GM19395 (cell line): ENCODE data around the gene ABCA1.
"Not testable (repeated sequence)": the region's sequence is repeated elsewhere in the genome, so short reads cannot be mapped to it uniquely, and the experiment has no call there.

Source experiments
- ATAC-seq: cut with Tn5 transposase; IDR thresholded peaks from one replicate; pipeline ENCODE4 v1.9.1; 2021; ENCODE audit warnings: mild to moderate bottlenecking, moderate library complexity; ENCODE audit not compliant: unreplicated experiment

ABCA1 gene

GRCh38 chr9:104927912-104928740, at the start of gene ABCA1:
ABCA1 (minus strand) TSS chr9:104928155; CDS start chr9:104903679, 24,476 bp downstream.
- peak; percentile 49 for ATAC-seq

GRCh38 chr9:104977580-104977979, 49.6 kb upstream of the ABCA1 start:
- no peak for ATAC-seq

- no peak for ATAC-seq
Observed at GRCh38 chr9:104977168-104977567, 49.2 kb upstream of the ABCA1 start.

- not testable (repeated sequence) for ATAC-seq
Observed at GRCh38 chr9:104975966-104976595, 48.1 kb upstream of the ABCA1 start.

GRCh38 chr9:104974053-104974962, 46.4 kb upstream of the ABCA1 start:
- no peak for ATAC-seq

- no peak for ATAC-seq
Observed at GRCh38 chr9:104972242-104972866, 44.4 kb upstream of the ABCA1 start.

GRCh38 chr9:104971511-104971910, 43.6 kb upstream of the ABCA1 start:
- ATAC-seq = no peak

GRCh38 chr9:104970271-104970987, 42.5 kb upstream of the ABCA1 start:
- ATAC-seq = no peak

- ATAC-seq = no peak
Observed at GRCh38 chr9:104969116-104969515, 41.2 kb upstream of the ABCA1 start.

- ATAC-seq = peak; percentile 100
Observed at GRCh38 chr9:104968025-104968982, 40.3 kb upstream of the ABCA1 start.

- ATAC-seq = no peak
Observed at GRCh38 chr9:104963076-104963475, 35.1 kb upstream of the ABCA1 start.

- no peak for ATAC-seq
Observed at GRCh38 chr9:104961701-104962359, 33.9 kb upstream of the ABCA1 start.

GRCh38 chr9:104961238-104961637, 33.3 kb upstream of the ABCA1 start:
- peak; percentile 97 for ATAC-seq

- ATAC-seq = no peak
Observed at GRCh38 chr9:104960662-104961061, 32.7 kb upstream of the ABCA1 start.

- no peak for ATAC-seq
Observed at GRCh38 chr9:104958751-104959150, 30.8 kb upstream of the ABCA1 start.

GRCh38 chr9:104958006-104958405, 30.1 kb upstream of the ABCA1 start:
- ATAC-seq = not testable (repeated sequence)

- ATAC-seq = no peak
Observed at GRCh38 chr9:104951487-104951886, 23.5 kb upstream of the ABCA1 start.

GRCh38 chr9:104950838-104951237, 22.9 kb upstream of the ABCA1 start:
- ATAC-seq = no peak
